HAP-1 (cell line): ENCODE measurements around the gene SYT1.
A peak's percentile ranks its signal among the peaks of the same experiment; 100 is the strongest.
"Not testable (repeated sequence)": the region's sequence is repeated elsewhere in the genome, so short reads cannot be mapped to it uniquely, and the experiment has no call there.

Experiments
- DNase-seq, 2 experiments: peaks; one replicate each; pipeline ENCODE4 v3.0.0-alpha.2; 2016 to 2020; ENCODE audit warnings: low spot score in 2 of 2
- H3K27me3 ChIP-seq: fragments of 250-450 bp; sonication (Bioruptor Pico); 2 replicates; pipeline ENCODE4 v1.5.1; 2020; ENCODE audit warnings: low read depth, mild to moderate bottlenecking, moderate library complexity
- H3K36me3 ChIP-seq: fragments of 250-450 bp; sonication (Bioruptor Pico); replicated peaks from 2 replicates; pipeline ENCODE4 v1.5.1; 2020; ENCODE audit warnings: mild to moderate bottlenecking
- H3K4me1 ChIP-seq: fragments of 250-450 bp; sonication (Bioruptor Pico); 2 replicates; pipeline ENCODE4 v1.5.1; 2020; ENCODE audit warnings: mild to moderate bottlenecking
- H3K4me3 ChIP-seq: fragments of 250-450 bp; sonication (Bioruptor Pico); 2 replicates; pipeline ENCODE4 v1.5.1; 2020; ENCODE audit warnings: mild to moderate bottlenecking, moderate library complexity
- H3K9me3 ChIP-seq: fragments of 250-450 bp; sonication (Bioruptor Pico); 2 replicates; pipeline ENCODE4 v1.5.1; 2020; ENCODE audit warnings: mild to moderate bottlenecking, moderate library complexity
- in situ Hi-C: fragments of 300-500 bp; cut with MboI; formaldehyde crosslinking; loops from 3 replicates; pipeline ENCODE4 v1.14.3; 2020; ENCODE audit warnings: low sequenced_read_pairs, inconsistent platforms, mixed read lengths

Gene SYT1

GRCh38 chr12:79164890-79165289 lies 300.3 kb downstream of the SYT1 start:
- no peak for DNase-seq
- Histone ChIP-seq H3K27me3 (no peaks in the 10 kb centered on the region), H3K36me3 (no peaks in the 10 kb centered on the region), H3K9me3 (no peaks in the 10 kb centered on the region), H3K4me1 (no peaks in the 10 kb centered on the region; the same call in 1 of the 2 replicates), H3K4me3 (no peak overlapping the region)
- in situ Hi-C loops = no loop called here

- in situ Hi-C loops = no loop called here
- no peak for DNase-seq
- H3K4me1 ChIP-seq = no peaks in the 10 kb centered on the region
- H3K4me3 ChIP-seq = no peak overlapping the region
- H3K9me3 ChIP-seq = no peaks in the 10 kb centered on the region
- no peaks in the 10 kb centered on the region for H3K36me3 ChIP-seq
- no peaks in the 10 kb centered on the region for H3K27me3 ChIP-seq
Observed at GRCh38 chr12:79168687-79169086, 304.1 kb downstream of the SYT1 start.

GRCh38 chr12:79174626-79175025 lies 310.1 kb downstream of the SYT1 start:
- in situ Hi-C loops = no loop called here
- DNase-seq = peak in 1 of 2 experiments; percentile 38
- Histone ChIP-seq H3K4me1 (no peaks in the 10 kb centered on the region), H3K4me3 (no peak overlapping the region), H3K36me3 (no peaks in the 10 kb centered on the region), H3K9me3 (no peaks in the 10 kb centered on the region), H3K27me3 (no peaks in the 10 kb centered on the region)

- Histone ChIP-seq H3K4me3 (no peak overlapping the region), H3K4me1 (peaks cover 8% of the 10 kb centered on the region), H3K9me3 (no peaks in the 10 kb centered on the region), H3K36me3 (no peaks in the 10 kb centered on the region), H3K27me3 (no peaks in the 10 kb centered on the region)
- no peak for DNase-seq
- in situ Hi-C loops = no loop called here
Observed at GRCh38 chr12:79183003-79183402, 318.4 kb downstream of the SYT1 start.

- H3K9me3 ChIP-seq = no peaks in the 10 kb centered on the region
- H3K4me3 ChIP-seq = no peak overlapping the region
- H3K4me1 ChIP-seq = peaks cover 8% of the 10 kb centered on the region
- in situ Hi-C loops = no loop called here
- no peaks in the 10 kb centered on the region for H3K36me3 ChIP-seq
- DNase-seq = no peak
- H3K27me3 ChIP-seq = no peaks in the 10 kb centered on the region
Observed at GRCh38 chr12:79183926-79184325, 319.4 kb downstream of the SYT1 start.

- Histone ChIP-seq H3K4me3 (no peak overlapping the region), H3K4me1 (peaks cover 8% of the 10 kb centered on the region), H3K9me3 (no peaks in the 10 kb centered on the region), H3K27me3 (no peaks in the 10 kb centered on the region), H3K36me3 (no peaks in the 10 kb centered on the region)
- in situ Hi-C loops = no loop called here
- no peak for DNase-seq
Observed at GRCh38 chr12:79186506-79186905, 321.9 kb downstream of the SYT1 start.

- Histone ChIP-seq H3K36me3 (no peaks in the 10 kb centered on the region), H3K4me1 (peaks cover 8% of the 10 kb centered on the region), H3K4me3 (no peak overlapping the region), H3K27me3 (no peaks in the 10 kb centered on the region), H3K9me3 (no peaks in the 10 kb centered on the region)
- peak in 1 of 2 experiments; percentile 47 for DNase-seq
- in situ Hi-C loops = no loop called here
Observed at GRCh38 chr12:79187032-79187431, 322.5 kb downstream of the SYT1 start.

GRCh38 chr12:79191391-79191790 lies 326.8 kb downstream of the SYT1 start:
- no peak for DNase-seq
- Histone ChIP-seq H3K4me1 (peaks cover 21% of the 10 kb centered on the region), H3K9me3 (no peaks in the 10 kb centered on the region), H3K27me3 (no peaks in the 10 kb centered on the region), H3K36me3 (no peaks in the 10 kb centered on the region), H3K4me3 (no peak overlapping the region)
- in situ Hi-C loops = no loop called here

GRCh38 chr12:79194595-79194994 lies 330.0 kb downstream of the SYT1 start:
- Histone ChIP-seq H3K9me3 (no peaks in the 10 kb centered on the region), H3K4me1 (peaks cover 22% of the 10 kb centered on the region), H3K36me3 (no peaks in the 10 kb centered on the region), H3K4me3 (no peak overlapping the region), H3K27me3 (no peaks in the 10 kb centered on the region)
- in situ Hi-C loops = no loop called here
- DNase-seq = no peak

- in situ Hi-C loops = no loop called here
Observed at GRCh38 chr12:79199166-79199565, 334.6 kb downstream of the SYT1 start.

GRCh38 chr12:79200176-79200575 lies 335.6 kb downstream of the SYT1 start:
- in situ Hi-C loops = no loop called here

More at GRCh38 chr12:79199166-79199565, 334.6 kb downstream of the SYT1 start:
- peak in 1 of 2 experiments; percentile 26 for DNase-seq
- Histone ChIP-seq H3K9me3 (no peaks in the 10 kb centered on the region), H3K4me1 (peaks cover 21% of the 10 kb centered on the region), H3K4me3 (no peak overlapping the region), H3K36me3 (no peaks in the 10 kb centered on the region), H3K27me3 (no peaks in the 10 kb centered on the region)

GRCh38 chr12:79203058-79203647 lies 338.6 kb downstream of the SYT1 start:
- Histone ChIP-seq H3K4me1 (peaks cover 8% of the 10 kb centered on the region), H3K27me3 (no peaks in the 10 kb centered on the region), H3K9me3 (no peaks in the 10 kb centered on the region), H3K36me3 (no peaks in the 10 kb centered on the region), H3K4me3 (no peak overlapping the region)
- no peak for DNase-seq
- in situ Hi-C loops = no loop called here

More at GRCh38 chr12:79200176-79200575, 335.6 kb downstream of the SYT1 start:
- DNase-seq = no peak
- Histone ChIP-seq H3K4me3 (no peak overlapping the region), H3K27me3 (no peaks in the 10 kb centered on the region), H3K9me3 (no peaks in the 10 kb centered on the region), H3K4me1 (peaks cover 12% of the 10 kb centered on the region), H3K36me3 (no peaks in the 10 kb centered on the region)

- in situ Hi-C loops = no loop called here
- no peak for DNase-seq
Observed at GRCh38 chr12:79206871-79207270, 342.3 kb downstream of the SYT1 start.

GRCh38 chr12:79210403-79210802 lies 345.8 kb downstream of the SYT1 start:
- DNase-seq, in situ Hi-C loops, H3K36me3 ChIP-seq, H3K27me3 ChIP-seq, H3K9me3 ChIP-seq, H3K4me1 ChIP-seq, H3K4me3 ChIP-seq: not testable (repeated sequence)

More at GRCh38 chr12:79206871-79207270, 342.3 kb downstream of the SYT1 start:
- Histone ChIP-seq H3K36me3 (no peaks in the 10 kb centered on the region), H3K9me3 (no peaks in the 10 kb centered on the region), H3K27me3 (no peaks in the 10 kb centered on the region), H3K4me1 (no peaks in the 10 kb centered on the region), H3K4me3 (no peak overlapping the region)

- Histone ChIP-seq H3K36me3 (no peaks in the 10 kb centered on the region), H3K4me3 (no peak overlapping the region), H3K9me3 (no peaks in the 10 kb centered on the region), H3K27me3 (no peaks in the 10 kb centered on the region), H3K4me1 (no peaks in the 10 kb centered on the region)
- no peak for DNase-seq
- in situ Hi-C loops = no loop called here
Observed at GRCh38 chr12:79217306-79217705, 352.7 kb downstream of the SYT1 start.
